HCT116 (cell line): ENCODE measurements around the gene CIB4. TPM values are rescaled to one million over a fixed set of nuclear protein-coding genes. Genes with fewer than 3 reads are reported as not detected.

Source experiments
- ATAC-seq: fragments of 200-7000 bp; cut with Tn5 transposase; 2 replicates; pipeline ENCODE4 v1.9.1; 2020; ENCODE audit warnings: mild to moderate bottlenecking, moderate library complexity
- BruUV-seq: library from RNA; stranded (reverse); fragments of 400-500 nt; replicated peaks from 2 replicates; lab custom pipeline; 2021; lab: Mats Ljungman, UMichigan
- CTCF ChIA-PET: fragments of 300-600 bp; sonication (Branson Sonifier 250); formaldehyde crosslinking; loops from one replicate; lab custom pipeline; 2021; ENCODE audit warnings: antibody characterized with exemption; lab: Charles Lee
- POLR2A ChIA-PET: fragments of 300-600, 350-600 bp; sonication (Branson Sonifier 250); formaldehyde crosslinking; loops from one replicate; lab custom pipeline; 2021; ENCODE audit warnings: antibody characterized with exemption; lab: Charles Lee
- RAD21 ChIA-PET, 2 experiments: fragments of 300-600 bp; sonication (Branson Sonifier 250); formaldehyde crosslinking; loops; one replicate each; lab custom pipeline; 2023; ENCODE audit warnings: low total read pairs in 2 of 2; ENCODE audit not compliant: uncharacterized antibody in 2 of 2, unreplicated experiment in 2 of 2, low non-redundant PET in 1 of 2; lab: Charles Lee
- DNase-seq: peaks from one replicate; pipeline ENCODE4 v3.0.0-alpha.2; 2010; ENCODE audit warnings: low read depth, low spot score
- H2AFZ ChIP-seq: fragments of 200-600 bp; shearing (Covaris generic), sonication (generic); 2 replicates; pipeline ENCODE4 v1.6.1; 2017; ENCODE audit warnings: low read depth, mixed run types, mixed read lengths, antibody characterized with exemption, low read length; ENCODE audit not compliant: poor library complexity, severe bottlenecking
- H3K27ac ChIP-seq: 2 replicates; pipeline ENCODE4 v1.5.1; 2012; ENCODE audit warnings: low read depth, low read length
- H3K27me3 ChIP-seq: fragments of 200-600 bp; sonication (generic); 2 replicates; pipeline ENCODE4 v1.6.1; 2016; ENCODE audit warnings: mixed run types, low read length, mixed read lengths; ENCODE audit not compliant: insufficient read depth
- H3K36me3 ChIP-seq, 2 experiments: fragments of 200-500 bp in 1 of 2; fragments of 200-600 bp in 1 of 2; sonication (Bioruptor generic) in 1 of 2; sonication (generic) in 1 of 2; 2 replicates each; pipeline versions ENCODE4 v1.5.1 to v1.6.1; 2014 to 2016; ENCODE audit warnings: low read length in 2 of 2, inconsistent platforms in 1 of 2, mixed read lengths in 1 of 2, mixed run types in 1 of 2; ENCODE audit not compliant: insufficient read depth in 2 of 2, control insufficient read depth in 1 of 2
- H3K4me1 ChIP-seq, 2 experiments: fragments of 200-600 bp in 1 of 2; sonication (generic) in 1 of 2; 2 replicates each; pipeline versions ENCODE4 v1.5.1 to v1.6.1; 2012 to 2017; ENCODE audit warnings: low read length in 2 of 2, inconsistent platforms in 1 of 2, mild to moderate bottlenecking in 1 of 2, mixed read lengths in 1 of 2, mixed run types in 1 of 2, moderate library complexity in 1 of 2; ENCODE audit not compliant: insufficient read depth in 2 of 2, control insufficient read depth in 1 of 2
- H3K4me2 ChIP-seq: fragments of 200-600 bp; sonication (generic); 2 replicates; pipeline ENCODE4 v1.6.1; 2017; ENCODE audit warnings: mixed run types, low read length, mixed read lengths
- H3K4me3 ChIP-seq, 2 experiments: fragments of 200-600 bp in 1 of 2; sonication (generic) in 1 of 2; replicated peaks in 1 of 2; 2 replicates each; pipeline ENCODE4 v1.5.1; 2011 to 2016; ENCODE audit warnings: low read length in 2 of 2, control low read depth in 1 of 2, low read depth in 1 of 2, mild to moderate bottlenecking in 1 of 2, mixed read lengths in 1 of 2, mixed run types in 1 of 2
- H3K79me2 ChIP-seq: fragments of 200-600 bp; sonication (generic); 2 replicates; pipeline ENCODE4 v1.6.1; 2017; ENCODE audit warnings: mild to moderate bottlenecking, mixed run types, low read length, moderate library complexity, mixed read lengths; ENCODE audit not compliant: insufficient read depth
- H3K9ac ChIP-seq: fragments of 200-600 bp; sonication (generic); 2 replicates; pipeline ENCODE4 v1.6.1; 2016; ENCODE audit warnings: low read length, mixed read lengths
- H3K9me2 ChIP-seq: fragments of 200-600 bp; sonication (generic), shearing (Covaris generic); 2 replicates; pipeline ENCODE4 v1.6.1; 2017; ENCODE audit warnings: mixed run types, mild to moderate bottlenecking, moderate library complexity; ENCODE audit not compliant: insufficient read depth
- H3K9me3 ChIP-seq, 2 experiments: fragments of 200-500 bp in 1 of 2; fragments of 200-600 bp in 1 of 2; sonication (Bioruptor generic) in 1 of 2; sonication (generic) in 1 of 2; 2 replicates each; pipeline ENCODE4 v1.6.1; 2014 to 2017; ENCODE audit warnings: low read length in 2 of 2, mixed read lengths in 2 of 2, inconsistent platforms in 1 of 2, low read depth in 1 of 2, mild to moderate bottlenecking in 1 of 2, mixed run types in 1 of 2, moderate library complexity in 1 of 2; ENCODE audit not compliant: control insufficient read depth in 1 of 2, insufficient read depth in 1 of 2
- H4K20me1 ChIP-seq: fragments of 200-600 bp; sonication (generic), shearing (Covaris generic); 2 replicates; pipeline ENCODE4 v1.6.1; 2017; ENCODE audit warnings: mixed run types, mild to moderate bottlenecking, moderate library complexity; ENCODE audit not compliant: insufficient read depth
- CBX3 ChIP-seq: IDR thresholded peaks from 2 replicates; pipeline ENCODE4 v1.6.1; 2012; ENCODE audit warnings: low read depth
- EGR1 ChIP-seq: IDR thresholded peaks from 2 replicates; pipeline ENCODE4 v1.6.1; 2012; ENCODE audit warnings: low read depth
- JUND ChIP-seq: IDR thresholded peaks from 2 replicates; pipeline ENCODE4 v1.6.1; 2012
- POLR2A ChIP-seq: IDR thresholded peaks from 2 replicates; pipeline ENCODE4 v1.7.0; 2011; ENCODE audit warnings: borderline replicate concordance; ENCODE audit not compliant: insufficient read depth, insufficient read length; ENCODE audit errors: extremely low read depth
- REST ChIP-seq: IDR thresholded peaks from 2 replicates; pipeline ENCODE4 v1.6.1; 2012; ENCODE audit warnings: low read depth
- SIN3A ChIP-seq: IDR thresholded peaks from 2 replicates; pipeline ENCODE4 v1.6.1; 2012; ENCODE audit warnings: low read depth
- SP1 ChIP-seq: IDR thresholded peaks from 2 replicates; pipeline ENCODE4 v1.6.1; 2012; ENCODE audit warnings: low read depth
- ZBTB33 ChIP-seq: IDR thresholded peaks from 2 replicates; pipeline ENCODE4 v1.6.1; 2011; ENCODE audit warnings: mild to moderate bottlenecking, low read length, moderate library complexity; ENCODE audit not compliant: insufficient replicate concordance; ENCODE audit errors: extremely low read depth
- ZFX ChIP-seq: fragments of 450-650 bp; IDR thresholded peaks from 2 replicates; pipeline ENCODE4 v1.6.1; 2017
- intact Hi-C: fragments of 100-400 bp; cut with micrococcal nuclease; formaldehyde crosslinking; loops from 2 replicates; pipeline ENCODE4 v1.10.0; 2022
- total RNA-seq: library from RNA; stranded (reverse); gene quantifications from one replicate; pipeline ENCODE4 v1.2.1, GENCODE V29; 2021; ENCODE audit not compliant: unreplicated experiment
- TF ChIP-seq, protein P1 (sequence below): IDR thresholded peaks from 2 replicates; pipeline ENCODE4 v1.6.1; 2012
- TF ChIP-seq, protein P2 (sequence below): IDR thresholded peaks from 2 replicates; pipeline ENCODE4 v1.6.1; 2012

CIB4 gene
- total RNA-seq, 1 experiment from 2014 or later, result not detected

DNA sequence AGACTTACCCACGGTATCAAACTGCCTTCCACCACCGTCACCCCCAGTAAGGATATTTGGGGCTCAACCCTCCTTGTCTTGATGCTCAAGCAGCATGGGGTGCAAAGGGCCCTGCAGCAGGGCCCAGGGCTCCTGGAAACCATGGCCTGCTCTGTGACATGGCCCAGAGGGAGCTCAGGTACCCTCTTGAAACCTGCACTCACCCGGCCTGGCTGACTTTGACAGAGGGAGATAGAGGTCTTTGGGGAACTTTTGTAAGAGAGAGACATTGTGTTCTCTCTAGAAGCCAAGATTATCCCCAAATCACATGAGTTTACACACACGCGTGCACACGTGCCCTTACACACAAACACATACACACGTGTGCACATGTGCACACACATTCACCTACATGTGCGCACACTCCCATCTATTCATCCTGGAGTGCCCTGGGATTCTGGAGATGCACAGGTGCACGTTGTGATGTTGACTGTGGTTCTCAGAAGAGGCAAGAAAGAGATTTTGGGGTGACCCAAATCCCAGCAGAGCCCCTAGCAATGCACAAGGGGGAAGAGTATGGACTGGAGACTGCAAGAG lies 31.7 kb upstream of the CIB4 start:
- ChIA-PET POLR2A (no interaction called here), CTCF (no interaction called here)

More for the DNA sequence above, 31.7 kb upstream of the CIB4 start:
- Histone ChIP-seq H3K9me3 (no peaks in the 10 kb centered on the region; a peak in 1 of 4 replicates), H4K20me1 (no peaks in the 10 kb centered on the region), H3K27me3 (no peaks in the 10 kb centered on the region; the same call in 1 of the 2 replicates), H3K79me2 (no peaks in the 10 kb centered on the region), H3K27ac (no peak overlapping the region), H3K4me1 (peaks cover 0 to 14% of the 10 kb centered on the region in 2 experiments; a peak in 1 of 4 replicates), H3K9me2 (no peaks in the 10 kb centered on the region), H2AFZ (no peak overlapping the region), H3K9ac (no peak overlapping the region), H3K4me2 (no peak overlapping the region), H3K36me3 (no peaks in the 10 kb centered on the region), H3K4me3 (no peak overlapping the region)
- ATAC-seq (no peak), DNase-seq (no peak)
- intact Hi-C loops, result no loop called here
- BruUV-seq, result no TSS peak
- TF ChIP-seq, protein P1, sequence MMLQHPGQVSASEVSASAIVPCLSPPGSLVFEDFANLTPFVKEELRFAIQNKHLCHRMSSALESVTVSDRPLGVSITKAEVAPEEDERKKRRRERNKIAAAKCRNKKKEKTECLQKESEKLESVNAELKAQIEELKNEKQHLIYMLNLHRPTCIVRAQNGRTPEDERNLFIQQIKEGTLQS, result no peak
- TF ChIP-seq POLR2A (no peak), CBX3 (no peak), ZFX (no peak), ZBTB33 (no peak), JUND (no peak), SIN3A (no peak), SP1 (no peak), REST (no peak), EGR1 (no peak)
- TF ChIP-seq, protein P2, sequence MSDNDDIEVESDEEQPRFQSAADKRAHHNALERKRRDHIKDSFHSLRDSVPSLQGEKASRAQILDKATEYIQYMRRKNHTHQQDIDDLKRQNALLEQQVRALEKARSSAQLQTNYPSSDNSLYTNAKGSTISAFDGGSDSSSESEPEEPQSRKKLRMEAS, result no peak
- RAD21 ChIA-PET, result no interaction called here
